RWPE2 (cell line): ENCODE data around the gene OPRM1.
A peak's percentile ranks its signal among the peaks of the same experiment; 100 is the strongest.

Experiments used
- ATAC-seq: fragments of 200-7000 bp; cut with Tn5 transposase; 3 replicates; pipeline ENCODE4 v1.9.1; 2021; ENCODE audit warnings: low read depth
- DNase-seq: peaks from one replicate; pipeline ENCODE4 v3.0.0-alpha.2; 2020; ENCODE audit warnings: low spot score
- H3K27ac ChIP-seq: fragments of 450-650 bp; 2 replicates; pipeline ENCODE4 v1.5.1; 2017; ENCODE audit warnings: mild to moderate bottlenecking; ENCODE audit not compliant: poor library complexity, severe bottlenecking
- H3K27me3 ChIP-seq: fragments of 250-450 bp; sonication (Bioruptor Pico); 2 replicates; pipeline ENCODE4 v1.5.1; 2021; ENCODE audit warnings: mild to moderate bottlenecking, moderate library complexity; ENCODE audit not compliant: insufficient read depth, poor library complexity, severe bottlenecking
- H3K36me3 ChIP-seq: fragments of 250-450 bp; sonication (Bioruptor Pico); 2 replicates; pipeline ENCODE4 v1.5.1; 2020; ENCODE audit warnings: low read depth, mild to moderate bottlenecking, moderate library complexity
- H3K4me1 ChIP-seq: fragments of 250-450 bp; sonication (Bioruptor Pico); 2 replicates; pipeline ENCODE4 v1.5.1; 2021; ENCODE audit warnings: mild to moderate bottlenecking, moderate library complexity; ENCODE audit not compliant: insufficient read depth, poor library complexity, severe bottlenecking
- H3K4me3 ChIP-seq: fragments of 250-450 bp; sonication (Bioruptor Pico); 2 replicates; pipeline ENCODE4 v1.5.1; 2021; ENCODE audit warnings: mild to moderate bottlenecking, moderate library complexity; ENCODE audit not compliant: severe bottlenecking
- H3K9me3 ChIP-seq: fragments of 250-450 bp; sonication (Bioruptor Pico); 2 replicates; pipeline ENCODE4 v1.5.1; 2021; ENCODE audit warnings: mild to moderate bottlenecking, moderate library complexity; ENCODE audit not compliant: severe bottlenecking
- CTCF ChIP-seq: fragments of 450-650 bp; IDR thresholded peaks from one replicate; pipeline ENCODE4 v1.5.1; 2017; ENCODE audit warnings: mild to moderate bottlenecking, moderate library complexity; ENCODE audit not compliant: poor library complexity, severe bottlenecking

OPRM1 gene

GRCh38 chr6:154230393-154230792 is 191.4 kb downstream of the OPRM1 start:
- Histone ChIP-seq H3K4me3 (no peak overlapping the region), H3K9me3 (no peaks in the 10 kb centered on the region), H3K36me3 (no peaks in the 10 kb centered on the region), H3K4me1 (no peaks in the 10 kb centered on the region), H3K27me3 (no peaks in the 10 kb centered on the region), H3K27ac (no peak overlapping the region)
- no peak for TF ChIP-seq CTCF
- no peak for ATAC-seq
- no peak for DNase-seq

GRCh38 chr6:154230910-154231595 is 192.0 kb downstream of the OPRM1 start:
- ATAC-seq (no peak), DNase-seq (no peak)
- no peak for TF ChIP-seq CTCF
- H3K4me1 ChIP-seq = no peaks in the 10 kb centered on the region
- no peak overlapping the region for H3K4me3 ChIP-seq
- H3K9me3 ChIP-seq = no peaks in the 10 kb centered on the region
- H3K27ac ChIP-seq = no peak overlapping the region
- no peaks in the 10 kb centered on the region for H3K36me3 ChIP-seq
- no peaks in the 10 kb centered on the region for H3K27me3 ChIP-seq

- Histone ChIP-seq H3K9me3 (no peaks in the 10 kb centered on the region), H3K4me1 (no peaks in the 10 kb centered on the region), H3K27me3 (no peaks in the 10 kb centered on the region), H3K36me3 (no peaks in the 10 kb centered on the region), H3K4me3 (no peak overlapping the region), H3K27ac (no peak overlapping the region)
- DNase-seq (no peak), ATAC-seq (peak; percentile 60; the same call in 2 of the 3 replicates)
- no peak for TF ChIP-seq CTCF
Measured at GRCh38 chr6:154232013-154232910, 193.2 kb downstream of the OPRM1 start.

GRCh38 chr6:154233383-154233782 is 194.3 kb downstream of the OPRM1 start:
- DNase-seq = no peak
- Histone ChIP-seq H3K4me3 (no peak overlapping the region), H3K27me3 (no peaks in the 10 kb centered on the region), H3K27ac (no peak overlapping the region), H3K4me1 (no peaks in the 10 kb centered on the region), H3K9me3 (no peaks in the 10 kb centered on the region), H3K36me3 (no peaks in the 10 kb centered on the region)
- no peak for ATAC-seq
- TF ChIP-seq CTCF = no peak
